Vagina (tissue), 2 donors: ENCODE results near the gene CMIP. TPM values are rescaled to one million over a fixed set of nuclear protein-coding genes. Genes with fewer than 3 reads are reported as not detected.

Experiments used
- DNase-seq, 2 donors: peaks; one replicate each; pipeline ENCODE4 v3.0.0-alpha.2; 2017; ENCODE audit errors: extremely low spot score in 2 of 2
- H3K27ac ChIP-seq: fragments of 200-600 bp; sonication (generic); one replicate; pipeline ENCODE4 v1.5.1; 2019
- H3K27me3 ChIP-seq: fragments of 200-600 bp; sonication (generic); one replicate; pipeline ENCODE4 v1.5.1; 2019
- H3K36me3 ChIP-seq, 2 donors: fragments of 200-600 bp; sonication (generic); one replicate each; pipeline ENCODE4 v1.5.1; 2017 to 2019
- H3K4me1 ChIP-seq: fragments of 200-600 bp; sonication (generic); one replicate; pipeline ENCODE4 v1.5.1; 2019
- H3K4me3 ChIP-seq, 2 donors: fragments of 200-600 bp; sonication (generic); 1 replicate in 1 of 2; 2 replicates in 1 of 2; pipeline ENCODE4 v1.5.1; 2016 to 2019
- H3K9me3 ChIP-seq: fragments of 200-600 bp; sonication (generic); one replicate; pipeline ENCODE4 v1.5.1; 2019
- CTCF ChIP-seq, 3 experiments: fragments of 450-650 bp in 2 of 3; fragments of 200-600 bp in 1 of 3; sonication (generic) in 1 of 3; IDR thresholded peaks; one replicate each; pipeline ENCODE4 v1.5.1; 2017 to 2019; ENCODE audit warnings: antibody characterized with exemption in 3 of 3, mild to moderate bottlenecking in 2 of 3, moderate library complexity in 2 of 3
- POLR2A ChIP-seq, 2 donors: fragments of 450-650 bp; IDR thresholded peaks; one replicate each; pipeline ENCODE4 v1.6.1; 2017; ENCODE audit warnings: antibody characterized with exemption in 2 of 2, mild to moderate bottlenecking in 2 of 2, moderate library complexity in 2 of 2
- POLR2AphosphoS5 ChIP-seq, 2 donors: sonication (generic); formaldehyde crosslinking; IDR thresholded peaks; one replicate each; pipeline ENCODE4 v1.9.0; 2017; ENCODE audit warnings: antibody characterized with exemption in 2 of 2, mild to moderate bottlenecking in 2 of 2, low read depth in 1 of 2; ENCODE audit not compliant: insufficient read depth in 1 of 2
- intact Hi-C: fragments of 100-400 bp; cut with DNase I; formaldehyde crosslinking; loops from one replicate; pipeline ENCODE4 v1.15.1; 2023
- total RNA-seq: library from RNA; depleted of rRNA; stranded (reverse); fragments of >200 nt; gene quantifications from one replicate; pipeline ENCODE4 v1.2.3, GENCODE V29; 2016

Gene CMIP
- total RNA-seq, 1 donor from 2014 or later, result 66.3 TPM

GRCh38 chr16:81492965-81493754, 48.6 kb downstream of the CMIP start:
- Histone ChIP-seq H3K27ac (peak overlapping the region; percentile 95), H3K36me3 (no peaks in the 10 kb centered on the region), H3K4me1 (peaks cover 93% of the 10 kb centered on the region), H3K27me3 (no peaks in the 10 kb centered on the region), H3K4me3 (no peak overlapping the region), H3K9me3 (no peaks in the 10 kb centered on the region)
- DNase-seq, result no peak
- intact Hi-C loops, result no loop called here
- TF ChIP-seq POLR2A (IDR thresholded peaks at IDR 0.05) (no peak), CTCF (IDR thresholded peaks at IDR 0.05) (no peak), POLR2AphosphoS5 (IDR thresholded peaks at IDR 0.05; ENCODE audit: insufficient read depth in 1 of 2, low read depth in 1 of 2) (no peak)

GRCh38 chr16:81493755-81494433, 49.3 kb downstream of the CMIP start:
- no peak for DNase-seq
- H3K4me1 ChIP-seq, result peaks cover 91% of the 10 kb centered on the region
- H3K36me3 ChIP-seq, result no peaks in the 10 kb centered on the region

GRCh38 chr16:81494434-81494806, 49.8 kb downstream of the CMIP start:
- TF ChIP-seq POLR2A (IDR thresholded peaks at IDR 0.05) (no peak), POLR2AphosphoS5 (IDR thresholded peaks at IDR 0.05; ENCODE audit: insufficient read depth in 1 of 2, low read depth in 1 of 2) (no peak), CTCF (IDR thresholded peaks at IDR 0.05) (no peak)
- no peak overlapping the region for H3K4me3 ChIP-seq
- no peaks in the 10 kb centered on the region for H3K36me3 ChIP-seq
- no peaks in the 10 kb centered on the region for H3K27me3 ChIP-seq
- intact Hi-C loops, result no loop called here
- H3K4me1 ChIP-seq, result peaks cover 92% of the 10 kb centered on the region
- H3K9me3 ChIP-seq, result no peaks in the 10 kb centered on the region
- peak overlapping the region; percentile 95 for H3K27ac ChIP-seq
- no peak for DNase-seq

More at GRCh38 chr16:81493755-81494433, 49.3 kb downstream of the CMIP start:
- peak overlapping the region; percentile 95 for H3K27ac ChIP-seq
- intact Hi-C loops, result no loop called here
- TF ChIP-seq CTCF (IDR thresholded peaks at IDR 0.05), result no peak
- TF ChIP-seq POLR2AphosphoS5 (IDR thresholded peaks at IDR 0.05; ENCODE audit: insufficient read depth in 1 of 2, low read depth in 1 of 2), result peak; percentile 69 to 91
- TF ChIP-seq POLR2A (IDR thresholded peaks at IDR 0.05), result no peak
- H3K27me3 ChIP-seq, result no peaks in the 10 kb centered on the region
- H3K9me3 ChIP-seq, result no peaks in the 10 kb centered on the region
- H3K4me3 ChIP-seq, result no peak overlapping the region

GRCh38 chr16:81494888-81495287, 50.3 kb downstream of the CMIP start:
- Histone ChIP-seq H3K9me3 (no peaks in the 10 kb centered on the region), H3K4me3 (no peak overlapping the region), H3K27me3 (no peaks in the 10 kb centered on the region), H3K36me3 (no peaks in the 10 kb centered on the region), H3K27ac (peak overlapping the region; percentile 95), H3K4me1 (peaks cover 92% of the 10 kb centered on the region)
- intact Hi-C loops, result no loop called here
- TF ChIP-seq POLR2A (IDR thresholded peaks at IDR 0.05) (no peak), POLR2AphosphoS5 (IDR thresholded peaks at IDR 0.05; ENCODE audit: insufficient read depth in 1 of 2, low read depth in 1 of 2) (no peak)
- DNase-seq, result no peak

- Histone ChIP-seq H3K27me3 (no peaks in the 10 kb centered on the region), H3K9me3 (no peaks in the 10 kb centered on the region), H3K36me3 (no peaks in the 10 kb centered on the region), H3K27ac (peak overlapping the region; percentile 95), H3K4me1 (peaks cover 92% of the 10 kb centered on the region), H3K4me3 (no peak overlapping the region)
- no peak for DNase-seq
- TF ChIP-seq CTCF (IDR thresholded peaks at IDR 0.05) (no peak), POLR2AphosphoS5 (IDR thresholded peaks at IDR 0.05; ENCODE audit: insufficient read depth in 1 of 2, low read depth in 1 of 2) (peak in 1 of 2 donors; percentile 14)
- intact Hi-C loops, result no loop called here
Observed at GRCh38 chr16:81495321-81496234, 51.0 kb downstream of the CMIP start.
